ENCODE measurements around the gene MANF.

- TF ChIP-seq EZH2 (IDR thresholded peaks at IDR 0.05; ENCODE audit: borderline replicate concordance, low read depth, low read length, poor library complexity, severe bottlenecking) (no peak), CTCF (conservative IDR thresholded peaks at IDR 0.05; ENCODE audit: low read depth, low read length) (no peak)
These were observed 22.6 kb upstream of the MANF start for GRCh38 chr3:51362476-51362875.

All from A673 (cell line).